GM19455 (cell line): Measurements from ENCODE around the gene RNF5.

ENCODE experiments used
- ATAC-seq: cut with Tn5 transposase; IDR thresholded peaks from one replicate; pipeline ENCODE4 v1.9.1; 2021; ENCODE audit not compliant: unreplicated experiment

The RNF5 gene

GRCh38 chr6:32151863-32152768 is 26.1 kb upstream of the RNF5 start, which contains the start of gene PRRT1:
PRRT1 (minus strand) TSS chr6:32151939; CDS start chr6:32151827, 112 bp downstream.
- ATAC-seq, result no peak

GRCh38 chr6:32152769-32153563 is 25.2 kb upstream of the RNF5 start:
- ATAC-seq, result no peak

- no peak for ATAC-seq
Measured at GRCh38 chr6:32153564-32154513, 24.4 kb upstream of the RNF5 start, which contains the start of gene PPT2. PPT2 (plus strand) TSS chr6:32154141; CDS start chr6:32154595, 454 bp downstream.

- ATAC-seq, result no peak
Measured at GRCh38 chr6:32154514-32155161, 23.6 kb upstream of the RNF5 start.

- ATAC-seq, result no peak
Measured at GRCh38 chr6:32156891-32157290, 21.3 kb upstream of the RNF5 start.

GRCh38 chr6:32158052-32158451 is 20.2 kb upstream of the RNF5 start:
- no peak for ATAC-seq

- ATAC-seq, result no peak
Measured at GRCh38 chr6:32163559-32164258, 14.5 kb upstream of the RNF5 start.

GRCh38 chr6:32164295-32164694 is 13.9 kb upstream of the RNF5 start, which contains the start of gene EGFL8:
EGFL8 (plus strand) TSS chr6:32164595; CDS start chr6:32166166, 1,571 bp downstream.
- ATAC-seq, result no peak

- no peak for ATAC-seq
Measured at GRCh38 chr6:32166411-32167061, 11.7 kb upstream of the RNF5 start.

GRCh38 chr6:32167154-32167760 is 10.9 kb upstream of the RNF5 start:
- no peak for ATAC-seq

GRCh38 chr6:32167761-32168262 is 10.4 kb upstream of the RNF5 start:
- no peak for ATAC-seq

- no peak for ATAC-seq
Measured at GRCh38 chr6:32168350-32168749, 9.9 kb upstream of the RNF5 start.

- no peak for ATAC-seq
Measured at GRCh38 chr6:32168807-32169591, 9.2 kb upstream of the RNF5 start.

GRCh38 chr6:32170294-32170693 is 7.9 kb upstream of the RNF5 start:
- no peak for ATAC-seq

- ATAC-seq, result no peak
Measured at GRCh38 chr6:32171234-32171633, 7.0 kb upstream of the RNF5 start.

GRCh38 chr6:32173051-32173727 is 5.0 kb upstream of the RNF5 start:
- ATAC-seq, result no peak

- no peak for ATAC-seq
Measured at GRCh38 chr6:32174416-32174815, 3.8 kb upstream of the RNF5 start.
